PC-9 (cell line): ENCODE results near the gene TUBG1.

Experiments used
- CTCF ChIP-seq: fragments of 200-600 bp; sonication (generic); conservative IDR thresholded peaks from 2 replicates; pipeline ENCODE4 v1.6.1; 2017; ENCODE audit warnings: mixed run types, antibody characterized with exemption, mild to moderate bottlenecking, moderate library complexity
- EZH2 ChIP-seq: fragments of 200-600 bp; sonication (generic); IDR thresholded peaks from 2 replicates; pipeline ENCODE4 v1.8.0; 2017; ENCODE audit warnings: antibody characterized with exemption, low read depth

GRCh38 chr17:42629411-42630009, 20.0 kb downstream of the TUBG1 start:
- no peak for TF ChIP-seq CTCF
- no peak for TF ChIP-seq EZH2
